Daoy (cell line): ENCODE measurements around the gene NKD2. TPM values are rescaled to one million over a fixed set of nuclear protein-coding genes. Genes with fewer than 3 reads are reported as not detected.

Experiments used
- DNase-seq: peaks from one replicate; pipeline ENCODE4 v3.0.0-alpha.2; 2015; ENCODE audit warnings: low read depth
- total RNA-seq: library from RNA; depleted of rRNA; stranded (reverse); fragments of >200 nt; shearing (Covaris generic); gene quantifications from 2 replicates; pipeline ENCODE4 v1.2.3, GENCODE V29; 2014

NKD2 gene
- total RNA-seq, 1 experiment from 2014 or later, result 1.3 TPM

DNA sequence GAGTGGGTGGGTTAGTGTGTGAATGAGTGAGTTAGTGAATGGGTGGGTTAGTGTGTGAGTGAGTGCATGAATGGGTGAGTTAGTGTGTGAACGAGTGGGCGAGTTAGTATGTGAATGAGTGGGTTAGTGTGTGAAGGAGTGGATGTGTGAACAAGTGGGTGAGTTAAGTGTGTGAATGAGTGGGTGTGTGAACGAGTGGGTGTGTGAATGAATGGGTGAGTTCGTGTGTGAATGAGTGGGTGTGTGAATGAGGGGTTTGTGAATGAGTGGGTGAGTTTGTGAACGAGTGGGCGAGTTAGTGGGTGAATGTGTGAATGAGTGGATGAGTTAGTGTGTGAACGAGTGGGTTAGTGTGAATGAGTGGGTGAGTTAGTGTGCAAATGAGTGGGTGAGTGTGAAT, 34.0 kb downstream of the NKD2 start:
- DNase-seq, result no peak

DNA sequence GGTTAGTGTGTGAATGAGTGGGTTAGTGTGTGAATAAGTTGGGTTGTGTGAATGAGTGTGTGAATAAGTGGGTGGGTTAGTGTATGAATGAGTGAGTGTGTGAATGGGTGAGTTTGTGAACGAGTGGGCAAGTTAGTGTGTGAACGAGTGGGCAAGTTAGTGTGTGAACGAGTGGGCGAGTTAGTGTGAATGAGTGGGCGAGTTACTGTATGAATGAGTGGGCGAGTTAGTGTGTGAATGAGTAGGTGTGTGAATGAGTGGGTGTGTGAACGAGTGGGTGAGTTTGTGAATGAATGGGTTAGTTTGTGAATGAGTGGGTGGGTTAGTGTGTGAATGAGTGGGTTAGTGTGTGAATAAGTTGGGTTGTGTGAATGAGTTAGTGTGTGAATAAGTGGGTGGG, 34.7 kb downstream of the NKD2 start:
- no peak for DNase-seq

DNA sequence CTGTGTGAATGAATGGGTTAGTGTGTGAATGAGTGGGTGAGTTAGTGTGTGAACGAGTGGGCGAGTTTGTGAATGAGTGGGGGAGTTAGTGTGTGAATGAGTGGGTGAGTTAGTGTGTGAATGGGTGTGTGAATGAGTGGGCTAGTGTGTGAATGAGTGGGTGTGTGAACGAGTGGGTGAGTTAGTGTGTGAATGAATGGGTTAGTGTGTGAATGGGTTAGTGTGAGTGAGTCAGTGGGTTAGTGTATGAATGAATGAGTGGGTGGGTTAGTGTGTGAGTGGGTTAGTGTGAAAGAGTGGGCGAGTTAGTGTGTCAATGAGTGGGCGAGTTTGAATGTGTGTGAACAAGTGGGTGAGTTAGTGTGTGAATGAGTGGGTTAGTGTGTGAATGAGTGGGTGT, 35.5 kb downstream of the NKD2 start:
- no peak for DNase-seq

DNA sequence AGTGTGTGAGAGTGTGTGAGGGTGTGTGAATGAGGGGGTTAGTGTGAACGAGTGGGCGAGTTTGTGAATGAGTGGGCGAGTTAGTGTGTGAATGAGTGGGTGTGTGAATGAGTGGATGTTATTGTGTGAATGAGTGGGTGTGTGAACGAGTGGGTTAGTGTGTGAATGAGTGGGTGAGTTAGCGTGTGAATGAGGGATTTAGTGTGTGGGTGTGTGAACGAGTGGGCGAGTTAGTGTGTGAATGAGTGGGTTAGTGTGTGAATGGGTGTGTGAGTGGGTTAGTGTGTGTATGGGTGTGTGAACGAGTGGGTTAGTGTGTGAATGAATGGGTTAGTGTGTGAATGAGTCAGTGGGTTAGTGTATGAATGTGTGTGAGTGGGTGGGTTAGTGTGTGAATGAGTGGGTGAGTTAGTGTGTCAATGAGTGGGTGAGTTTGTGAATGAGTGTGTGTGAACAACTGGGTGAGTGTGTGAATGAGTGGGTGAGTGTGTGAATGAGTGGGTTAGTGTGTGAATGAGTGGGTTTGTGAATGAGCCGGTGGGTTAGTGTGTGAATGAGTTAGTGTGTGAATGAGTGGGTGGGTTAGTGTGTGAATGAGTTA, 37.5 kb downstream of the NKD2 start:
- no peak for DNase-seq

DNA sequence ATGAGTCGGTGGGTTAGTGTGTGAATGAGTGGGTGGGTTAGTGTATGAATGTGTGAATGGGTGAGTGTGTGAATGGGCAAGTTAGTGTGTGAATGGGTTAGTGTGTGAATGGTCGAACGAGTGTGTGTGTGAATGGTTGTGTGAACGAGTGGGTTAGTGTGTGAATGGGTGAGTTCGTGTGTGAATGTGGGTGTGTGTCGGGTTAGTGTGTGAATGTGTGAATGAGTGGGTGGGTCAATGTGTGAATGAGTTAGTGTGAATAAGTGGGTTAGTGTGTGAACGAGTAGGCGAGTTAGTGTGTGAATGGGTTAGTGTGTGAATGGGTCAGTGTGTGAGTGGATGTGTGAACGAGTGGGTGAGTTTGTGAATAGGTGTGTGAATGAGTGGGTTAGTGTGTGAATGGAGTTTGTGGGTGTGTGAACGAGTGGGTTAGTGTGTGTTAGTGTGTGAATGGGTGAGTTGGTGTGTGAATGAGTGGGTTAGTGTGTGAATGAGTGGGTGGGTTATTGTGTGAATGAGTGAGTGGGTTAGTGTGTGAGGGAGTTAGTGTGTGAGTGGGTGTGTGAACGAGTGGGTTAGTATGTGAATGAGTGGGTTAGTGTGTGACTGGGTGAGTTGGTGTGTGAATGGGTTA, 38.8 kb downstream of the NKD2 start:
- no peak for DNase-seq

DNA sequence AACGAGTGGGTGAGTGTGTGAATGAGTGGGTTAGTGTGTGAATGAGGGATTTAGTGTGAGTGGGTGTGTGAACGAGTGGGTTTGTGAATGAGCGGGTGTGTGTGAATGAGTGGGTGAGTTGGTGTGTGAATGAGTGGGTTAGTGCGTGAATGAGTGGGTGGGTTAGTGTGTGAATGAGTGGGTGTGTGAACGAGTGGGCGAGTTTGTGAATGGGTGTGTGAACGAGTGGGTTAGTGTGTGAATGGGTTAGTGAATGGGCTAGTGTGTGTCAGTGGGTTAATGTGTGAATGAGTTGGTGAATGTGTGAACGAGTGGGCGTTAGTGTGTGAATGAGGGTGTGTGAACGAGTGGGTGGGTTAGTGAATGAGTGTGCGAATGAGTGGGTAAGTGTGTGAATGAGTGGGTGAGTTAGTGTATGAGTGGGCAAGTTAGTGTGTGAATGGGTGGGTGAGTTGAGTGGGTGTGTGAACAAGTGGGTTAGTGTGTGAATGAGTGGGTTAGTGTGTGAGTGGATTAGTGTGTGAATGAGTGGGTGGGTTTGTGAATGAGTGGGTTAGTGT, 39.6 kb downstream of the NKD2 start:
- no peak for DNase-seq

DNA sequence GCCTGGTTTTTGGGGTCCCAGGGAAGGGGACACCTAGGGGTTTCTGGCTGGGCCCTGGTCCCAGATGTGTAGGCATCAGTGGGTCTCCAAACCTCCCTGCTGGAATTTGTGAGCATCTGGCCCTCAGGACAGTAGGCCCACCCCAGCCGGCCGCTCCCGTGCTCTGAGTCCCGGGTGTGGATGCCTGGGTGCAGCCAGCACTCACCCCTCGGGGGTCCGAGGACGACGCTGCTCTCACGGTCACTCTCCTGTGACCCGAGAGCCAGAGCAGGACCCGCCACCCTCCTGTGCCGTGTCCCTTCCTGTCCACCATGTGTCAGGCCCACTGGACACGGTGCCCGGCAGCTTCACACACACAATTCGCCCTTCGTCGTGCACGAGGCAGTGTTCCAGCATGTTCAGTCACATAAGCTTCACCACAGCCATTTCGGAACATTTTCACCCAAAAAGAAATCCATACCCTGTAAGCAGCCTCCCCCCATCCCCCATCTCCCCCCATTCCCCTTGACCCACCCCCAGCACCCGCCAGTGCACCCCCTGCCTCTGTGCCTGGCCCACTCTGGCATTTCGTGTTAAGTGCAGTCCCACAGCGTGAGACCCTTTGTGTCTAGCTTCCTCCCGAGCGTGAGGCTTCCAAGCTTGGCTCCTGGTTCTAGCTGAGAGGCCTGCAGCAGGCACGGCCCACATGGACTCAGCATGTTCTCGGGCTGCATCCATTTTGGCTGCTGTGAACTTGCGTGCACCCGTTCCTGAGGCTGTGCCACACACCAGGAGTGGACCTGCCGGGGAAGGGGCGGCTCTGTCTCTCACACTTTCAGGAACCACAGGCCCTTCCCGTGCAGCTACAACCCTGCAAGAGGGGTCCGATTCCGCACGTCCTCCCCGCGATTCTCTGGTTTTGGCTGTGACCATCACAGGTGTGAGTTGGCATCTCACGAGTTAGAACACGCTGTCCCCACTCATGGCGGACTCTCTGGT, 40.5 kb downstream of the NKD2 start:
- no peak for DNase-seq

DNA sequence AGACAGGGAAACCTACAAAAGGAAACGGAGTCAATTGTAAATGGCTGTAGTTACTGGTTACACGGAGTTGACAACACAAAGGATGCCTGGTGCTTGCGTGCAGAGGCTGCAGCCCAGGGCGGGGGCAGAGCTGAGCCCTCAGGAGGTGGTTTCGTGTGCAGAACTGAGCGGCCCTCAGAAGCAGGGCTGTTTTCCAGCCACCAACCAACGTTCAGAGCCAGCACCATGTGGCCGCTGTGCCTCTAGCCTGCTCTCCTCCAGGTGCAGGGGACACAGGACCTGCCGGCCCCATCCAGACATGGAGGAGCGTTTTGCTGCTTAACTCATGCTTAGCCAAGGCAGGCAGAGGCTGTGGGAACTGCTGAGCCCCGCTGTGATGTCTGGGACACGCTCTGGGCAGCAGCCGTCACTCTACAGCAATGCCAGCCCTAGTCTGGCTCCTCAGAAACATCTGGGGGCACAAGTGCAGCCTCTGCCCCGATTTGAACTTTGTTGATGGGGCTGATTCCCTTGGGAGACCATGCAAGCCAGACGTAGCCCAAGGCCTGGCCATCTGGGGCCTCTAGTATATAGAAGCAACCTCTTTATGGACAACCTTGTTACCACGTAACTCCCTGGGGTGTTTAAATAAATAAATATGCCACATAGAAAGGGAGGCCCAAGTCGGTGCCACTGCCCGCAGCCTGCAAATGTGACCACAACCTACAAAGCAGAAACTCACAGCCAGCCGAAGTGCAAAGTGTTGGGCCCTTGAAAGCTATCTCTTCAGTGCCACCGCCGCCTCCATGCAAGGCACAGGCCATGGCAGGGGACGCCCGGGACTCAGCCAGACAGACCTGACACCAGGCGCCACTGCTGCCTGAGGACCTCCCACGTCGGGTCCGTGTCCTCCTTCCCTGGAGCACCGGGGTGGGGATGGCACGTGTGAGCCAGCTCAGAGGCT, 42.1 kb downstream of the NKD2 start:
- DNase-seq, result no peak

DNA sequence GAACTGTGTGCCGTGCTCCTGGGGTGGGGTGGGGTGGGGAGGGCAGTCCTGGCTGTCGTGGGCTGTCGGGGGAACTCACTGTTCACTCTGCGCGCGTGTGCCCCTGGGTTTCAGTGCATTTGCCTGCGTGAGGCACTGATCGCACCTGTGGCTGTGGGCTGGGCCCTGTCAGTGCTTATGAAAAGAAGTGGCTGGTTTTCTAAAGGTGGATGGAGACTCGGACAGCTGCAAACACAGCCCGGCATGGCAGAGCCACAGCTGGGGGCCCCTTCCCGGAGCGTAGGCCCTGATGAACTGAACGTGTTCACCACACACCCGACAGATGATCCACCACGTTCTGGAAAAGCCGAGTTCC, 42.7 kb downstream of the NKD2 start:
- DNase-seq, result no peak

DNA sequence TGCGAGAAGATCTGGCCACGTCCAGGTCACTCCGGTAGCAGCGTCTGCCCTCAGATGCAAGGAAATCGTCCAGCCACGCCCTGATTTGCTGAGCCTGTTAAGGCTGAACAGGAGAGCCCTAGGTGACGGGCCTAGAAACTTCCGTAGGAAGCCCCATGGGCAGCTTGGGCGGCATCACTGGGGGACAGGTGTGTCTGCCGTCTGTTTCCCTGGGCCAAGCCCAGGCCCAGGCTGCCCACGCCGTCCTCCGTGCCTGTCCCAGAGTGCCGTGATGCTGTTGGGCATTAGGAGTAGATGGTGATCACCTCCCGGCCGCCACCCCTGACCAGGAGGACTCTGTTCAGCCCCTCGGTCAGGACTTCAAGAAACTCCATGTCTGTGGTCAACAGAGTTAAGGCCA, 43.5 kb downstream of the NKD2 start:
- no peak for DNase-seq

DNA sequence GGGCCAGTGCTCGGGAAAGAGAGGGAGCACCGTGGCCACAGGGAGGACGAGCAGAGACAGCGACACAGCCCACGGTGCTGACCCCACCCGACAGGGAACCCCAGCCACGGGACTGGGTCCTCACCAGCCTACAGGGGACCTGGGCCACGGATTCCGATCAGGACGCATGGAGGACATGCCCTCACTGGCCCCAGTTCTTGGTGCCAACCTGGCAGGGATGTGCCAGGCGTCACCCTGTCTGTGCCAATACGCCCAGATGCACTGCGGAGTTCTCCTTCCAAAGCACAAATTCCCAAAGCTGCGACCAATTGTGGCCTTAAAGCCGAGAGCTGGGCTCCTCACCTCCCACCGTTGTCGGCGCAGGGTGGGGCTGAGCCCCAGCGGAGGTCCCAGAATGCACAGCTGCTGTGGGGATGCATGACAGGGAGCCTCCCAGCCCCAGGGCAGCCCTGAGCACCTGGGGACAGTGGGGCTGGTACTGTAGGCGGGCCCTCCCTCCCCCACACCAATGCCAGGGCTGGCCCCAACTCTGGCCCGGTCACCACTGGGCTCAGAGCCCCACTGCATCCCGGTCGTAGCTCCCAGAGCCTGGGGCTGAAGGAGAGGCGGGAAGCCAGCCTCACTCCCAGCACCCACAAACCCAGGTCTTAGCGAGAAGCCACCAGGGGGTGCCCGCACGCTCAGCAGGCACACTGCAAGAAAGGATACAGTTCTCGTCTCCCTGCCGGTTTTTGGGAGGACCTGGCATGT, 44.2 kb downstream of the NKD2 start:
- peak; percentile 13 for DNase-seq

DNA sequence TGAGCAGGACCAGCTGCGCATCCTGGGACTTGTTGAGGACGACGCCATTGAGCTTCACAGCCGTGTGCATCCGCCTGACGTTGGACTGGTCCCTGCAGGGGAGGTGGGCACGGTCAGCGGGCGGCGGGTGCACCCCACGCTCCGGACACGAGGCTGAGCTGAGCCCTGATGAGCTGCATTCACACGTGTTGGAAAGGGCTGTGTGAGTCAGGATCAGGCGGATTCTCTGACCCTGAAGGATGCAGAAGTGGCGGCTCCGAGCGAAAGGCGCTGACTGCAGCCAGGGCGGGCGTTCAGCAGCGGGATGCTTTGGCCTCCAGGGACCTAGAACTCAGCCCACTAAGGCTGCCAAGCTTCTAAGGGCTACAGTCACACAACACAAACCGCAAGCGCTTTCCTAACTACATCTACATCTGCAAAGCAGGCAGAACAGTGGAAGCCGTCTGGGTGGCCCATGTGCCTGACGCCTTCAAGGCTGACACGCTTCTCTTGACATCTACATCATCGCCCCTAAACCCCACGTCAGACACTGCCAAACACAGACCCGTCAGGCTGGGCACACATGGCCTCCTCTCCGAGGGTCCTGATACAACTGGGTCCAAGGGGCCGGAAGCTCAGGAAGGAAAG, 44.9 kb downstream of the NKD2 start:
- no peak for DNase-seq

DNA sequence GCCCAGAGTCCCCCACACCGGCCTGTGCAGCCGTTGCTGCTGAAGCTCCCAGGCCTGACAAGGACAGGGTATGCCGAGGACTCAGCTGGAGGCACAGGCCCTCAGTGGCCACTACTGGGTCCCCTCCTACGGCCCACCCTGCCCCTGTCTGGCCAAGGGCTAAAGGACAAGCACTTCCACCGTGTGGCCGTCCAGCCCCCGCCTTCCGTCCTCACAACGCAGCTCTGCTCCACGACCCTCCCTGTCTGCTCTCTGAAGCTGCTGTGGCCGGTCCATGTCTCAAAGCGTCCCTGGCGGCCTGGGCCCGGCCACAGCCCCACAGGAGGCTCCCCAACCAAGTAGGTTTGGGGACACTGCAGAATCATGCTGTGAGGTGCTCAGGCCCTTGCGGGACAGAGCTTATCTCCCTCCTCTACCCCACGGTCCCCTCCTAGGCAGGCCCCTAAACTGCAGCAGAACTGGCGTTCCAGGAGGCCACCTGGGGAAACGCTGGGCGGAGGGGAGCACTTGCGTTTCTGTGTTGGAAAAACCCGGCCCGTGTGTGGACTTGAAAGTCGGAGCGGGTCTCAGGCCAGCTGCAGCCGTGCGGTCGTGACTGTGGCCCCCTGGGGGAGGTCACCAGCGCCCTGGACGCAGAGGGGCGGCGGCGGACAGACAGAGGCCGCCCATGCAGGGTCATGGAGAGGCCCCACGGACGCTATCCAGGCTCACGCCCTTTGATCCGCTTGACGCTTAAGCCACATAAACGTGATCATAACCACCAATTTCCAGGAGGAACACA, 45.6 kb downstream of the NKD2 start:
- DNase-seq, result no peak

DNA sequence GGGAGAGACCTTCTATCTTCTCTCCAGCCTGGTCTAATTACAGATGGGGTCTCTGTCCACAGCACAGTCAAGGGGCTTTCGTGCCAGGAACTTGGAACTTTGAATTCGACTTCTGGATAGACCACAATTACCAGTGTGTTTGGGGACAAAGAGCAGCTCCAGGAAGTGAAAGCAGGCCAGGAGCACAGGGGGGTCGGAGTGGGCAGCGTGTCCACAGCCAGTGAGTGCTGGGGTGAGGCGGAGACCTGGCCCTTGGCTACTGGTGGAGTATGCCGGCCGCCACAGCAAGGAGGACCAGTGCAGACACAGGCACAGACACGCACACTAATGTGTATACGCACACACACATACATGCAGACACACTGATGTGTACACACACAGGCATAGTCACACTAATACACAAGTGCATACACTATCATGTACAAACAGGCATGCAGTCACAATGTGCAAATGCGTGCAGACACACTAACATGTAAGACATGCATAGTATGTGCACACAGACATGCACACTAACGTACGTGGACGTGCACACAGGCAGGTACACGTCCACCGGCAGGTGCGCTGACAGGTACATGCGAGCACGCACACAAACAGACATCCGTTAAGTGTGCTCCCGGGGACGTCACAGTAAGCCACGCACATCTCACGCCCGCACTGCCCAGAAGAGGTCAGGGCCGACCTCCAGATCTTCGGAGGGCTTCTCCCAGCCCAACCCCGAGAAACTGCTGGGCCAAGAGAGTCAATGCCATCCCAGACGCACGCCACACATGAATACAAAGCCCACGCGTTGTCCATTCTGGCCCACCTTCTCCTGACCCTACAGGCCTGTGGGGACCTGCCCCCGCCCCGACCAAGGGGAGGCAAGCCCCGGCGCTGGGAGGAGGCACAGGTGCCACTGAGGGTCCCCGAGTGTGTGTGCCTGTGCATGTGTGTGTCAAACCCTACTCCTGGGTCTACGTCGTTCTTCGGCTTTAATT, 46.5 kb downstream of the NKD2 start:
- DNase-seq, result no peak

DNA sequence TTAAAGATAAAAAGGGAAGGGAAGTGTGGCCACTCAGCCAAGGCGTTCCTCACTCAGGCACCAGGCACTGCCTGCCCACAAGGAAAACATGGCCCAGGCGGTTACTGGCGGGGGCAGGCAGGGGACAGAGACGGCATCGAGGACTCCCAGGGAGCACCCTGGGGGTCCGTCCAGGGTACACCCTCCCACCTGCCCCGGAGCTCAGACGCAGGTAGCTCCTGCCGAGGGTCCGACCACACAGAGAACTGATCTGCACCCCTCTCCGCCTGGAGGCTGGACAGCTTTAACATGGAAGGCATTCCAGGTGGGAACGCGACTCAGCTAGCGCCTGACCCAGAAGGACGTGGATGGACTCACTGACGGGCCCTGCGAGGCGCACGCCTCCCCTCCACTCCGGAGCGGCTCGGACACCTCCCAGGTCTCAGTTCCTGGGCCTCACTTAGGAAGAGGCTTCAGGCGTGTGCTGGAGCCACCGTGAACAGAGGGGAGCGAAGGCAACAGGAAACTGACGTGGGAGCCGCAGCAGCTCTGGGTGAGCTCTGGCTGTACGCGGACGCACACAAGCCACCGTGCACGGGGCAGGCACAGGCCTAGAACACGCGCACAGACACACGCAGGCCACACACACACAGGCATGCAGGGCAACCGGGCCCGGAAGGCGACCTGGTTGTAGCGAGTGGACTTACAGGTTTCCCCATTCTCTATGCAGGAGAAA, 47.5 kb downstream of the NKD2 start:
- DNase-seq, result no peak

DNA sequence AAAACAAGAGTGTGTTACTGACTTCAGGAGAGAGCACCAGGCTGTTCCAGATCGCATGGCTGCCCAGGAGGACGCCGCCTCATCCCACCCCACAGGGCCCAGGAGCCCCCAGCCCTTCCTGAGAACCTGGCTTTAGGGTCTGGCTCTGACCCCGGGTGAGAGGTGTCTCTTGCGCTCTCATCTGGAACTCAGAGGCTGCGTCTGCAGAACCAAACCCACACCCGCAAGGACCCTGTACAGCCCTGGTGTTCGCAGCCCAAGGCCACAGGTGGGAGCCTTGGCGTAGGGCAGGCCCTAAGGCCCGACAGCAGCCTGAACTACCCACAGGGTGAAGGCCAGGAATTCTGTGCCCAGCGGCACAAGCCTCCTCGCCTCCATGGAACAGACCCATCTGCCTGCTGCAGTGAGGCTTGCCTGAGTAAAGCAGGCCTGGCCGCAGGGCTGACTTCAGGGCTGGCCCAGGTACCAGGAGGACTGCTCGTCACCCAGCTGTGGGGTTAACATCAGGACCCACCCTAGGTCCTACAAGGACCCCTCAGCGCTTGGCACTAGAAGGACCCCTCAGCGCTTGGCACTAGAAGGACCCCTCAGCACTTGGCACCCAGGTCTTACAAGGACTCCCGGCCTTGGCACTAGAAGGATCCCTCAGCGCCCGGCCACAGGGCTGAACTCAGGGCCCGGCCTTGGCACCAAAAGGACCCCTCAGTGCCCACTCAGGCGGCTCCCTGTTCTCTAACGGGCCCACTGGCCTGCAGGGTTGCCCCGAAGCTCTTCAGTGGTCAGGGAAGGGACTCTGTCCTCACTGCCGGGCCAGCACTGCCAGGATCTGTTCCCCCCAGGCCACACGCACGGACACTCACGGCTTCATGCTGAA, 48.2 kb downstream of the NKD2 start:
- DNase-seq, result no peak
